LNCaP clone FGC (cell line): ENCODE results near the gene CEP290.
"Not testable (repeated sequence)": the region's sequence is repeated elsewhere in the genome, so short reads cannot be mapped to it uniquely, and the experiment has no call there.

ENCODE experiments used
- DNase-seq: peaks from one replicate; pipeline ENCODE4 v3.0.0-alpha.2; 2011; ENCODE audit warnings: low read depth
- H3K4me3 ChIP-seq: 2 replicates; pipeline ENCODE4 v1.5.1; 2011; ENCODE audit warnings: mild to moderate bottlenecking, low read depth, low read length, control low read depth
- TF ChIP-seq, protein P1 (sequence below): IDR thresholded peaks from 2 replicates; pipeline ENCODE4 v1.5.1; 2012; ENCODE audit warnings: mild to moderate bottlenecking; ENCODE audit not compliant: control insufficient read depth, insufficient read depth; ENCODE audit errors: extremely low read depth

Gene CEP290

DNA sequence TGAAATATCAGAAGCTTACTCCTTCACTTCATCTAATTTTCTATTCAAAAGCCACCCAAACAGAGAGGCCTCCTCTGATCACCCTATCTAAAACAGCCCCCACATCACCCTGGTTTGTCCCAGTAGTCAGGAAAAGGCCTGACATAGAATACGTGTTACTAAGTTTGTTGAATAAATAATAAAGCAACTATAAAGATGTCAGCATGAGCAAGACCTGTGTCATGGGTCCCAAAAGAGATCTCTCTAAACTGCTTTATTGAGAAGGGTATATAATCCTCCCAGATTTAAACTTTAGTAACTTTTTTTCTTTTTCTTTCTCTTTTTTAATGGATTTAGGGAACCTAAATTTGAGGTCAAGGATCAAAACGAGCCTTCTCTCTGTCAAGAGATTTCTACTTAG lies 85.3 kb downstream of the CEP290 start:
- TF ChIP-seq, protein P1, sequence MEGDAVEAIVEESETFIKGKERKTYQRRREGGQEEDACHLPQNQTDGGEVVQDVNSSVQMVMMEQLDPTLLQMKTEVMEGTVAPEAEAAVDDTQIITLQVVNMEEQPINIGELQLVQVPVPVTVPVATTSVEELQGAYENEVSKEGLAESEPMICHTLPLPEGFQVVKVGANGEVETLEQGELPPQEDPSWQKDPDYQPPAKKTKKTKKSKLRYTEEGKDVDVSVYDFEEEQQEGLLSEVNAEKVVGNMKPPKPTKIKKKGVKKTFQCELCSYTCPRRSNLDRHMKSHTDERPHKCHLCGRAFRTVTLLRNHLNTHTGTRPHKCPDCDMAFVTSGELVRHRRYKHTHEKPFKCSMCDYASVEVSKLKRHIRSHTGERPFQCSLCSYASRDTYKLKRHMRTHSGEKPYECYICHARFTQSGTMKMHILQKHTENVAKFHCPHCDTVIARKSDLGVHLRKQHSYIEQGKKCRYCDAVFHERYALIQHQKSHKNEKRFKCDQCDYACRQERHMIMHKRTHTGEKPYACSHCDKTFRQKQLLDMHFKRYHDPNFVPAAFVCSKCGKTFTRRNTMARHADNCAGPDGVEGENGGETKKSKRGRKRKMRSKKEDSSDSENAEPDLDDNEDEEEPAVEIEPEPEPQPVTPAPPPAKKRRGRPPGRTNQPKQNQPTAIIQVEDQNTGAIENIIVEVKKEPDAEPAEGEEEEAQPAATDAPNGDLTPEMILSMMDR, result no peak
- H3K4me3 ChIP-seq, result no peak overlapping the region
- no peak for DNase-seq

DNA sequence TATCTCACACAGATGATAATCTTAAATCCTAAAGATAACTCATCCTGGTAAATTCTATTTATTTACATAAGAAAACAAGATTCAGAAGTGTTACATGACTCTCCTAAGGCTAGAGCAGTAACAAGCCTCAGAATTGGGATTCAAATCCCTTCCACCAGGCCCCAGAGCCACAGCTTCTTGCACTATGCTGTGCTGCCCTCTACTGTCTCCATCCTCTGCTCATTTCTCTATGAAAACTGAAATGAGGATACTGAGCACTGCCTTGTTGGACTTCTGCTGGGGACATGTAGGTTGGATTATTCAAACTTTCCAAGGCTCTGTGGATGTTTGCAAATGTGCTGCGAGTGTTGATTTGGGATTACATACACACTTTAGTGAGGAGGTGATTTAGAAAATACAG lies 89.2 kb downstream of the CEP290 start:
- TF ChIP-seq, protein P1, result peak; percentile 78
- H3K4me3 ChIP-seq, result no peak overlapping the region
- no peak for DNase-seq

- no peak overlapping the region for H3K4me3 ChIP-seq
- no peak for DNase-seq
- TF ChIP-seq, protein P1, result no peak
These were observed 97.9 kb downstream of the CEP290 start for GRCh38 chr12:88044035-88044434.

- TF ChIP-seq, protein P1, result no peak
- DNase-seq, result no peak
- H3K4me3 ChIP-seq, result no peak overlapping the region
These were observed 104.1 kb downstream of the CEP290 start for GRCh38 chr12:88037770-88038169.

DNA sequence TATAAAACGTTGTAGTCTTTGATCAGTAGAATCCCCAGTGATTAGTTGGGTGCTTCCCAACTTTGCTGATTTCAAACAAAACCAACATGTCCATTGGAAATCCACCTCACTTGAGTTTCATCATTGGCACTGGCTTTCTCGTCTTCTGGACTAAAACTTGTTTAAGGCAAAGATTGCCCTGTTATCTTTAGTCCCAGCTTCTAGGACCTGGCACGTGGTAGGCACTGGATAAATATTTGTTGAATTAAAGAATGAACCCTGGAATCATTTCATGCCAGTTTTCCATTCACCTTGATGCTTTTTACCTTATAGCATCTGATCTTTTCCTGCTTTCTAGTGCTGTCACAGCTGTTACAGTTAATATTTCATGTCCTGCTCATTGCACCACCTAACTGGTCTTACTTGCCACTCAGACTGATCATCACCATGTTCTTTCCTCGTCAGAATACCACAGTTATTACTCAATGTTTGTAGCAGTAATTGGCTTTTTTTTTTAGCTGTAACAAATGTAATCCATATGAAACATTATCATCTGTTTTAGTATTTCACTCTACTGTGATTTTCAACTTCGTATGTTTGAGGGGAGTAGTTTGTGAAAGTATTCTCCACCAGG lies 105.4 kb downstream of the CEP290 start:
- TF ChIP-seq, protein P1, result no peak
- H3K4me3 ChIP-seq, result peak overlapping the region; percentile 93
- DNase-seq, result no peak

DNA sequence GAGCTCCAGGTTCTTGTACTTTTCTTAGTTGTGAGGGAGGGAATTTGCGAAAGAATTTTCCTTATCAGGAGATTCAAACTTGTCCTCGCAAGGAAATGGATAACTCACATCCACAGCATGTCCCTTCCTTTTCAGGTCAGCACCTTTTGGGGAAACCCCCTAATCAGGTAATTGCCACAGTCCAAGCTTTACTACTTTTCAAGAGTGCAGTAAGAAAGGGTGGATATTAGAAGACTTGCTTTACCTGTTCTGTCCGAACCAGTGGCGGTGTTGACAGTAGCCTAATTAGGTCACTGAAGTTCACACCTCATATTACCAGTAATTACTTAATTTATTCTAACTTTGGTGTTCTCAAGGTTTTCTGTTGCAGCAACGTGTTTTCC lies 106.0 kb downstream of the CEP290 start:
- peak overlapping the region; percentile 93 for H3K4me3 ChIP-seq
- TF ChIP-seq, protein P1, result no peak
- no peak for DNase-seq

GRCh38 chr12:88035271-88035906 lies 106.5 kb downstream of the CEP290 start:
- H3K4me3 ChIP-seq, result peak overlapping the region; percentile 93
- TF ChIP-seq, protein P1, result no peak
- DNase-seq, result peak; percentile 49

DNA sequence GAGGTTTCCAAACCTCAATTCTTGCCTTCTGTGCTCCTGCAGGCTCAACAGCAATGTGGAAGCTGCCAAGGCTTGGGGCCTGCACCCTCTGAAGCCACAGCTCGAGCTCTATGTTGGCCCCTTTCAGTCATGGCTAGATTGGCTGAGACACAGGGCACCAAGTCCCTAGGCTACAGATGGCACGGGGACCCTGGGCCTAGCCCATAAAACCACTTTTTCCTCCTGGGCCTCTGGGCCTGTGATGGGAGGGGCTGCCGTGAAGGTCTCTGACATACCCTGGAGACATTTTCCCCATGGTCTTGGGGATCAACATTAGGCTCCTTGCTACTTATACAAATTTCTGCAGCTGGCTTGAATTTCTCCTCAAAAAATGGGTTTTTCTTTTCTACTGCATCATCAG lies 110.7 kb downstream of the CEP290 start:
- H3K4me3 ChIP-seq, DNase-seq: not testable (repeated sequence)
